HepG2 (cell line): ENCODE results near the gene SPC24.

Source experiments
- CEBPB ChIP-seq: IDR thresholded peaks from 2 replicates; pipeline ENCODE4 v1.6.1; 2011; ENCODE audit warnings: low read depth, low read length, improper control_type of control experiment, borderline replicate concordance
- TFE3 ChIP-seq: IDR thresholded peaks from 2 replicates; pipeline ENCODE4 v1.6.1; 2016

GRCh38 chr19:11200931-11201330 lies 45.3 kb upstream of the SPC24 start:
- TF ChIP-seq CEBPB, result no peak
- TF ChIP-seq TFE3 (CRISPR knock-in tag), result no peak
